Activated CD4-positive, alpha-beta T cell treated with anti-CD3 and anti-CD28 coated beads for 48 hours (primary cell): ENCODE measurements around the gene BRSK2.

Experiments
- DNase-seq: peaks from one replicate; pipeline ENCODE4 v3.0.0-alpha.2; 2020

The BRSK2 gene

GRCh38 chr11:1438967-1439330 lies 49.2 kb downstream of the BRSK2 start:
- no peak for DNase-seq

- DNase-seq: no peak
Measured at GRCh38 chr11:1439341-1439740, 49.6 kb downstream of the BRSK2 start.

GRCh38 chr11:1440066-1440465 lies 50.3 kb downstream of the BRSK2 start:
- DNase-seq: no peak

- DNase-seq: no peak
Measured at GRCh38 chr11:1440496-1440895, 50.8 kb downstream of the BRSK2 start.

GRCh38 chr11:1442163-1442562 lies 52.4 kb downstream of the BRSK2 start:
- DNase-seq: no peak

- no peak for DNase-seq
Measured at GRCh38 chr11:1442807-1443366, 53.2 kb downstream of the BRSK2 start.

GRCh38 chr11:1443737-1444136 lies 54.0 kb downstream of the BRSK2 start:
- no peak for DNase-seq

GRCh38 chr11:1444321-1444720 lies 54.6 kb downstream of the BRSK2 start:
- no peak for DNase-seq

GRCh38 chr11:1444823-1445422 lies 55.2 kb downstream of the BRSK2 start:
- DNase-seq: no peak

- DNase-seq: no peak
Measured at GRCh38 chr11:1445741-1446445, 56.2 kb downstream of the BRSK2 start.

GRCh38 chr11:1446623-1447022 lies 56.9 kb downstream of the BRSK2 start:
- no peak for DNase-seq

GRCh38 chr11:1447845-1448825 lies 58.4 kb downstream of the BRSK2 start:
- DNase-seq: no peak

- no peak for DNase-seq
Measured at GRCh38 chr11:1448882-1449281, 59.1 kb downstream of the BRSK2 start.

GRCh38 chr11:1449490-1450243 lies 59.9 kb downstream of the BRSK2 start:
- no peak for DNase-seq

GRCh38 chr11:1450344-1450875 lies 60.7 kb downstream of the BRSK2 start:
- no peak for DNase-seq

- DNase-seq: no peak
Measured at GRCh38 chr11:1450949-1451710, 61.4 kb downstream of the BRSK2 start.

GRCh38 chr11:1451781-1452470 lies 62.2 kb downstream of the BRSK2 start:
- DNase-seq: no peak

GRCh38 chr11:1452744-1453143 lies 63.0 kb downstream of the BRSK2 start:
- DNase-seq: no peak

- peak; percentile 58 for DNase-seq
Measured at GRCh38 chr11:1453611-1454034, 63.9 kb downstream of the BRSK2 start.

GRCh38 chr11:1454576-1454975 lies 64.8 kb downstream of the BRSK2 start:
- no peak for DNase-seq
